H1 (cell line): ENCODE data around the gene ARNT2. TPM values are rescaled to one million over a fixed set of nuclear protein-coding genes. Genes with fewer than 3 reads are reported as not detected.

Source experiments
- CTCF ChIA-PET: fragments of 300-600 bp; sonication (Branson Sonifier 250); formaldehyde crosslinking; loops from one replicate; lab custom pipeline; 2021; ENCODE audit not compliant: partially characterized antibody; lab: Charles Lee
- POLR2A ChIA-PET: fragments of 300-600 bp; sonication (Branson Sonifier 250); formaldehyde crosslinking; loops from one replicate; lab custom pipeline; 2021; ENCODE audit warnings: inconsistent platforms; ENCODE audit not compliant: partially characterized antibody; lab: Charles Lee
- DNase-seq, 2 experiments: peaks; one replicate each; pipeline versions ENCODE4 v3.0.0 to v3.0.0-alpha.2; 2010 to 2022; ENCODE audit warnings: low spot score in 2 of 2, low read depth in 1 of 2, mixed read lengths in 1 of 2
- FAIRE-seq: peaks from 2 replicates; lab custom pipeline; 2011; peaks lifted over from hg19 to GRCh38; lab: Jason Lieb, UNC
- H2AFZ ChIP-seq: 2 replicates; pipeline ENCODE4 v1.8.1; 2012; ENCODE audit warnings: low read length, inconsistent platforms
- H2AK5ac ChIP-seq: 2 replicates; pipeline ENCODE4 v1.6.1; 2013; ENCODE audit warnings: low read depth, low read length
- H2BK120ac ChIP-seq: replicated peaks from 2 replicates; pipeline ENCODE3; 2013; ENCODE audit warnings: low read depth, low read length, inconsistent platforms
- H2BK12ac ChIP-seq: 2 replicates; pipeline ENCODE4 v1.6.1; 2013; ENCODE audit warnings: low read depth, low read length
- H2BK15ac ChIP-seq: 2 replicates; pipeline ENCODE4 v1.6.1; 2013; ENCODE audit warnings: low read length
- H2BK20ac ChIP-seq: 2 replicates; pipeline ENCODE4 v1.6.1; 2013; ENCODE audit warnings: low read length
- H2BK5ac ChIP-seq: 2 replicates; pipeline ENCODE4 v1.6.1; 2013; ENCODE audit warnings: low read depth, low read length
- H3K14ac ChIP-seq: 2 replicates; pipeline ENCODE4 v1.6.1; 2013; ENCODE audit warnings: inconsistent platforms; ENCODE audit not compliant: insufficient read length
- H3K18ac ChIP-seq: 2 replicates; pipeline ENCODE4 v1.6.1; 2013; ENCODE audit warnings: low read length; ENCODE audit errors: extremely low read depth
- H3K23ac ChIP-seq: 2 replicates; pipeline ENCODE4 v1.6.1; 2013; ENCODE audit warnings: inconsistent platforms; ENCODE audit not compliant: insufficient read length
- H3K23me2 ChIP-seq: 2 replicates; pipeline ENCODE4 v1.6.1; 2013; ENCODE audit warnings: low read depth, low read length
- H3K27ac ChIP-seq: 2 replicates; pipeline ENCODE4 v1.6.1; 2011; ENCODE audit warnings: low read depth, low read length, inconsistent platforms
- H3K27me3 ChIP-seq, 4 experiments: replicated peaks in 1 of 4; 1 replicate in 1 of 4; 2 replicates in 3 of 4; pipeline versions ENCODE4 v1.6.1 to v1.8.1; 2011 to 2013; ENCODE audit warnings: low read length in 3 of 4, mild to moderate bottlenecking in 3 of 4, inconsistent platforms in 2 of 4, mixed read lengths in 2 of 4, moderate library complexity in 1 of 4; ENCODE audit not compliant: control insufficient read depth in 3 of 4, insufficient read depth in 3 of 4; ENCODE audit errors: extremely low read depth in 1 of 4
- H3K36me3 ChIP-seq, 4 experiments: 2 replicates each; pipeline versions ENCODE4 v1.6.1 to v1.8.1; 2011 to 2013; ENCODE audit warnings: mild to moderate bottlenecking in 4 of 4, low read length in 3 of 4, moderate library complexity in 2 of 4, control low read depth in 1 of 4, inconsistent platforms in 1 of 4; ENCODE audit not compliant: insufficient read depth in 4 of 4, control insufficient read depth in 2 of 4
- H3K4ac ChIP-seq: replicated peaks from 2 replicates; pipeline ENCODE3; 2013; ENCODE audit warnings: low read length, low read depth, mixed read lengths, inconsistent platforms; ENCODE audit not compliant: insufficient read length
- H3K4me1 ChIP-seq, 4 experiments: replicated peaks in 1 of 4; 1 replicate in 1 of 4; 2 replicates in 3 of 4; pipeline versions ENCODE4 v1.6.1 to v1.8.1; 2011 to 2013; ENCODE audit warnings: low read length in 3 of 4, inconsistent platforms in 2 of 4, mixed read lengths in 1 of 4; ENCODE audit not compliant: insufficient read depth in 4 of 4, control insufficient read depth in 3 of 4
- H3K4me2 ChIP-seq, 2 experiments: 2 replicates each; pipeline versions ENCODE4 v1.6.1 to v1.8.1; 2011 to 2013; ENCODE audit warnings: low read depth in 2 of 2, low read length in 2 of 2, control low read depth in 1 of 2, inconsistent platforms in 1 of 2, mild to moderate bottlenecking in 1 of 2; ENCODE audit not compliant: insufficient read depth in 1 of 2
- H3K4me3 ChIP-seq, 4 experiments: fragments of 200-600, 300-600 bp in 1 of 4; sonication (generic), shearing (Covaris generic), sonication (Bioruptor Twin) in 1 of 4; 2 replicates each; pipeline versions ENCODE4 v1.5.1 to v1.8.1; 2011 to 2016; ENCODE audit warnings: low read length in 4 of 4, low read depth in 3 of 4, control low read depth in 2 of 4, inconsistent platforms in 2 of 4, mild to moderate bottlenecking in 2 of 4, mixed read lengths in 1 of 4, moderate library complexity in 1 of 4; ENCODE audit not compliant: insufficient read depth in 2 of 4; ENCODE audit errors: extremely low read depth in 1 of 4
- H3K56ac ChIP-seq: replicated peaks from 2 replicates; pipeline ENCODE3; 2013; ENCODE audit warnings: low read depth, mild to moderate bottlenecking, mixed read lengths, low read length, inconsistent platforms; ENCODE audit not compliant: insufficient read length
- H3K79me1 ChIP-seq: 2 replicates; pipeline ENCODE4 v1.6.1; 2013; ENCODE audit warnings: low read depth, low read length, control low read depth
- H3K79me2 ChIP-seq, 2 experiments: 2 replicates each; pipeline versions ENCODE4 v1.6.1 to v1.8.1; 2012 to 2013; ENCODE audit warnings: low read length in 2 of 2, mild to moderate bottlenecking in 2 of 2, inconsistent platforms in 1 of 2; ENCODE audit not compliant: insufficient read depth in 2 of 2, control insufficient read depth in 1 of 2
- H3K9ac ChIP-seq, 4 experiments: replicated peaks in 1 of 4; 1 replicate in 1 of 4; 2 replicates in 3 of 4; pipeline versions ENCODE4 v1.6.1 to v1.8.1; 2011 to 2013; ENCODE audit warnings: low read depth in 3 of 4, low read length in 3 of 4, control low read depth in 2 of 4, mild to moderate bottlenecking in 2 of 4, moderate library complexity in 2 of 4, inconsistent platforms in 1 of 4; ENCODE audit errors: extremely low read depth in 1 of 4
- H3K9me3 ChIP-seq, 2 experiments: 2 replicates each; pipeline versions ENCODE4 v1.6.1 to v1.8.1; 2012 to 2013; ENCODE audit warnings: mild to moderate bottlenecking in 2 of 2, moderate library complexity in 2 of 2, control low read depth in 1 of 2, inconsistent platforms in 1 of 2, low read depth in 1 of 2, low read length in 1 of 2, mixed read lengths in 1 of 2; ENCODE audit not compliant: insufficient read depth in 2 of 2
- H4K20me1 ChIP-seq, 2 experiments: replicated peaks in 1 of 2; 2 replicates each; pipeline versions ENCODE3 to v1.8.1; 2011 to 2013; ENCODE audit warnings: inconsistent platforms in 2 of 2, low read length in 2 of 2, mild to moderate bottlenecking in 1 of 2; ENCODE audit not compliant: insufficient read depth in 2 of 2, control insufficient read depth in 1 of 2
- H4K5ac ChIP-seq: 2 replicates; pipeline ENCODE4 v1.6.1; 2013; ENCODE audit warnings: low read length, low read depth, mixed read lengths, inconsistent platforms; ENCODE audit not compliant: insufficient read length
- H4K8ac ChIP-seq: 2 replicates; pipeline ENCODE4 v1.8.0; 2013; ENCODE audit warnings: mild to moderate bottlenecking, moderate library complexity, low read length, inconsistent platforms; ENCODE audit not compliant: insufficient read depth; ENCODE audit errors: extremely low read depth
- H4K91ac ChIP-seq: replicated peaks from 2 replicates; pipeline ENCODE3; 2013; ENCODE audit warnings: low read length, mixed read lengths, inconsistent platforms; ENCODE audit not compliant: insufficient read length
- BCL11A ChIP-seq, 2 experiments: IDR thresholded peaks; one replicate each; pipeline ENCODE4 v1.6.1; 2011; ENCODE audit warnings: low read depth in 2 of 2, low read length in 2 of 2, mild to moderate bottlenecking in 2 of 2
- CEBPB ChIP-seq: IDR thresholded peaks from 2 replicates; pipeline ENCODE4 v1.6.1; 2012; ENCODE audit warnings: low read depth, low read length
- EGR1 ChIP-seq: IDR thresholded peaks from 2 replicates; pipeline ENCODE4 v1.6.1; 2011; ENCODE audit warnings: low read depth, low read length, borderline replicate concordance
- EP300 ChIP-seq, 2 experiments: IDR thresholded peaks; 1 replicate in 1 of 2; 2 replicates in 1 of 2; pipeline ENCODE4 v1.6.1; 2011 to 2012; ENCODE audit warnings: low read depth in 2 of 2, low read length in 2 of 2, mild to moderate bottlenecking in 2 of 2, borderline replicate concordance in 1 of 2, inconsistent platforms in 1 of 2, moderate library complexity in 1 of 2
- GTF2F1 ChIP-seq: IDR thresholded peaks from 2 replicates; pipeline ENCODE4 v1.6.1; 2012; ENCODE audit warnings: low read depth, low read length, improper control_type of control experiment, borderline replicate concordance
- HDAC6 ChIP-seq: IDR thresholded peaks from one replicate; pipeline ENCODE4 v1.7.1; 2012; ENCODE audit warnings: low read depth, mild to moderate bottlenecking, inconsistent platforms, low read length, moderate library complexity
- KDM4A ChIP-seq: IDR thresholded peaks from one replicate; pipeline ENCODE4 v1.7.1; 2012; ENCODE audit warnings: low read depth, mild to moderate bottlenecking, moderate library complexity, low read length, inconsistent platforms; ENCODE audit not compliant: severe bottlenecking
- NANOG ChIP-seq: IDR thresholded peaks from 2 replicates; pipeline ENCODE4 v1.6.1; 2011; ENCODE audit warnings: low read length, low read depth, mild to moderate bottlenecking, inconsistent platforms; ENCODE audit not compliant: insufficient read depth, poor library complexity, severe bottlenecking
- RFX5 ChIP-seq: IDR thresholded peaks from 2 replicates; pipeline ENCODE4 v1.6.1; 2011; ENCODE audit warnings: low read depth, low read length, improper control_type of control experiment, borderline replicate concordance
- SAP30 ChIP-seq: fragments of 300-600 bp; sonication (generic); IDR thresholded peaks from 2 replicates; pipeline ENCODE4 v1.7.1; 2012; ENCODE audit warnings: low read length, moderate library complexity, mild to moderate bottlenecking, inconsistent platforms; ENCODE audit not compliant: insufficient read depth, insufficient replicate concordance
- SP2 ChIP-seq: IDR thresholded peaks from 2 replicates; pipeline ENCODE4 v1.6.1; 2012; ENCODE audit warnings: mild to moderate bottlenecking, low read length, inconsistent platforms
- TAF1 ChIP-seq: IDR thresholded peaks from 2 replicates; pipeline ENCODE4 v1.6.1; 2011; ENCODE audit warnings: mild to moderate bottlenecking, low read depth, low read length
- TCF12 ChIP-seq: IDR thresholded peaks from 2 replicates; pipeline ENCODE4 v1.6.1; 2011; ENCODE audit warnings: low read depth, mild to moderate bottlenecking, low read length
- YY1 ChIP-seq: IDR thresholded peaks from 2 replicates; pipeline ENCODE4 v1.6.1; 2011; ENCODE audit warnings: low read depth, mild to moderate bottlenecking, low read length
- WGBS, 2 experiments: shearing (Covaris generic) in 1 of 2; methylation state at CpG; one replicate each; pipeline versions ENCODE4 v1.1.6 to v1.1.7; 2013 to 2015; ENCODE audit warnings: low lambda C conversion rate in 2 of 2, mixed read lengths in 2 of 2, inconsistent platforms in 1 of 2, low coverage in 1 of 2, missing lambda C conversion rate in 1 of 2; ENCODE audit not compliant: insufficient replicate concordance in 2 of 2, insufficient coverage in 1 of 2, insufficient read length in 1 of 2; ENCODE audit errors: extremely low coverage in 1 of 2, missing lambda C conversion rate in 1 of 2; 5-methylcytosine and 5-hydroxymethylcytosine counted together
- polyA plus RNA-seq, 7 experiments: library from polyadenylated mRNA; depleted of rRNA in 3 of 7; stranded (reverse) in 5 of 7; unstranded in 2 of 7; fragments of >200 nt in 5 of 7; fragments of 200-250 nt in 2 of 7; gene quantifications; 1 replicate in 5 of 7; 2 replicates in 1 of 7; 4 replicates in 1 of 7; pipeline versions ENCODE4 v1.2.1 to v1.2.3, GENCODE V29; 2011 to 2013; ENCODE audit warnings: missing spikeins in 2 of 7, mixed read lengths in 2 of 7
- total RNA-seq: library from RNA; stranded (reverse); fragmentation: NEBNext Ultra II Directional; extraction: Animal tissue kit (Norgen Biotek cat#: 25700); gene quantifications from 2 replicates; pipeline ENCODE4 v1.2.1, GENCODE V29; 2021

ARNT2 gene
- total and polyA plus RNA-seq, 2 of the 8 experiments (the other 6 are each of a cell fraction or from before 2014, with no cell fraction given): 9.5 to 14.6 TPM

GRCh38 chr15:80568298-80568697 is 164.1 kb downstream of the ARNT2 start:
- Histone ChIP-seq H3K9me3 (no peaks in the 10 kb centered on the region), H3K23me2 (no peaks in the 10 kb centered on the region), H3K4ac (peak overlapping the region; percentile 2), H3K79me1 (no peaks in the 10 kb centered on the region), H4K91ac (no peak overlapping the region), H2AK5ac (no peak overlapping the region; the same call in 1 of the 2 replicates), H3K79me2 (no peaks in the 10 kb centered on the region), H3K18ac (peak overlapping the region; percentile 65; the same call in 1 of the 2 replicates), H4K20me1 (peaks cover 0 to 2% of the 10 kb centered on the region in 2 experiments), H2BK20ac (0 out of 2 replicates have a peak overlapping the region, but pooled peaks have one; percentile 40), H3K23ac (no peak overlapping the region), H3K4me3 (no peak overlapping the region), H2BK120ac (no peak overlapping the region), H4K5ac (no peak overlapping the region), H3K4me1 (peaks cover 0 to 13% (median 3%) of the 10 kb centered on the region in 4 experiments; a peak in 4 of 7 replicates), H3K27ac (no peak overlapping the region), H3K9ac (no peak overlapping the region), H4K8ac (no peak overlapping the region), H3K4me2 (no peak overlapping the region), H3K27me3 (no peaks in the 10 kb centered on the region), H3K56ac (no peak overlapping the region), H3K14ac (no peak overlapping the region), H2AFZ (no peak overlapping the region), H2BK15ac (peak overlapping the region; percentile 90; the same call in 1 of the 2 replicates), H3K36me3 (no peaks in the 10 kb centered on the region), H2BK5ac (0 out of 2 replicates have a peak overlapping the region, but pooled peaks have one; percentile 49), H2BK12ac (peak overlapping the region; percentile 78; the same call in 1 of the 2 replicates)
- 83% methylated on average over 8 of the region's 8 CpGs; no CpG with 5 or more reads in 1 of the 2 experiments for WGBS, 2 experiments
- ChIA-PET CTCF (interaction anchor here (0.6 to 5.1 kb wide), 46 partner anchors 9 to 1216 kb away, joined by 3 to 133 read pairs (median 5); partner anchors contain the start of genes ABHD17C and CEMIP), POLR2A (interaction anchor here (2.8 kb wide), 1 partner anchor 211 kb away, joined by 9 read pairs; the partner anchor contains the start of gene CEMIP)
- DNase-seq (no peak), FAIRE-seq (no peak)
- TF ChIP-seq KDM4A: no peak
- TF ChIP-seq GTF2F1: no peak
- no peak for TF ChIP-seq EP300 (IDR thresholded peaks at IDR 0.05; ENCODE audit: borderline replicate concordance in 1 of 2, low read depth in 2 of 2, low read length in 2 of 2)
- TF ChIP-seq NANOG: no peak
- TF ChIP-seq TAF1: no peak
- no peak for TF ChIP-seq SP2
- no peak for TF ChIP-seq YY1
- no peak for TF ChIP-seq BCL11A (IDR thresholded peaks at IDR 0.05; ENCODE audit: low read depth in 2 of 2, low read length in 2 of 2)
- TF ChIP-seq CEBPB: no peak
- no peak for TF ChIP-seq EGR1
- TF ChIP-seq TCF12: no peak
- no peak for TF ChIP-seq HDAC6
- no peak for TF ChIP-seq RFX5
- TF ChIP-seq SAP30: no peak
